A172 (cell line): ENCODE results near the gene SFRP2. TPM values are rescaled to one million over a fixed set of nuclear protein-coding genes. Genes with fewer than 3 reads are reported as not detected.

Experiments
- DNase-seq: peaks from one replicate; pipeline ENCODE4 v3.0.0-alpha.2; 2015; ENCODE audit warnings: low spot score
- total RNA-seq: library from RNA; depleted of rRNA; stranded (reverse); fragments of >200 nt; shearing (Covaris generic); gene quantifications from 2 replicates; pipeline ENCODE4 v1.2.3, GENCODE V29; 2014

SFRP2 gene
- total RNA-seq, 1 experiment from 2014 or later = not detected

- peak; percentile 11 for DNase-seq
Measured at GRCh38 chr4:153771046-153771445, 17.8 kb downstream of the SFRP2 start.

- DNase-seq = no peak
Measured at GRCh38 chr4:153766758-153767157, 22.1 kb downstream of the SFRP2 start.

GRCh38 chr4:153765894-153766293 is 23.0 kb downstream of the SFRP2 start:
- no peak for DNase-seq

GRCh38 chr4:153764601-153765368 is 24.1 kb downstream of the SFRP2 start:
- no peak for DNase-seq

- no peak for DNase-seq
Measured at GRCh38 chr4:153763404-153763803, 25.5 kb downstream of the SFRP2 start.

GRCh38 chr4:153759407-153760316 is 29.2 kb downstream of the SFRP2 start, which contains the start of gene RNF175:
Gene RNF175, minus strand, starts transcription at chr4:153760024. Its CDS starts 162 bp downstream, at chr4:153759862.
- no peak for DNase-seq

GRCh38 chr4:153758688-153759406 is 30.0 kb downstream of the SFRP2 start:
- DNase-seq = no peak

GRCh38 chr4:153758136-153758535 is 30.7 kb downstream of the SFRP2 start:
- DNase-seq = no peak

GRCh38 chr4:153757407-153757806 is 31.5 kb downstream of the SFRP2 start:
- DNase-seq = peak; percentile 27

GRCh38 chr4:153755186-153755585 is 33.7 kb downstream of the SFRP2 start:
- DNase-seq = no peak

- DNase-seq = peak; percentile 59
Measured at GRCh38 chr4:153750197-153750817, 38.6 kb downstream of the SFRP2 start.

GRCh38 chr4:153748378-153748777 is 40.5 kb downstream of the SFRP2 start:
- peak; percentile 71 for DNase-seq

- DNase-seq = no peak
Measured at GRCh38 chr4:153747406-153747955, 41.4 kb downstream of the SFRP2 start.

GRCh38 chr4:153745651-153746050 is 43.2 kb downstream of the SFRP2 start:
- no peak for DNase-seq

- DNase-seq = no peak
Measured at GRCh38 chr4:153741541-153741940, 47.3 kb downstream of the SFRP2 start.

- peak; percentile 54 for DNase-seq
Measured at GRCh38 chr4:153735906-153736461, 52.9 kb downstream of the SFRP2 start.

- DNase-seq = no peak
Measured at GRCh38 chr4:153733751-153734448, 55.0 kb downstream of the SFRP2 start.

GRCh38 chr4:153731239-153731638 is 57.6 kb downstream of the SFRP2 start:
- peak; percentile 68 for DNase-seq
